Central memory CD8-positive, alpha-beta T cell (primary cell): Measurements from ENCODE around the gene MYO18A.
"Not testable (repeated sequence)": the region's sequence is repeated elsewhere in the genome, so short reads cannot be mapped to it uniquely, and the experiment has no call there.

Experiments used
- ATAC-seq: fragments of 150-1000 bp; cut with Tn5 transposase; replicated peaks from 2 replicates; pipeline ENCODE4 v1.10.0; 2022; ENCODE audit warnings: mild to moderate bottlenecking, moderate FRiP score, moderate number of reproducible peaks; ENCODE audit not compliant: poor library complexity, severe bottlenecking; ENCODE audit errors: extremely low read depth
- DNase-seq, 2 donors: peaks; one replicate each; pipeline ENCODE4 v3.0.0; 2021; ENCODE audit warnings: low spot score in 2 of 2
- H3K27ac Mint-ChIP-seq: one replicate; pipeline ENCODE4 v1.8.0; 2022; ENCODE audit warnings: low read depth, mild to moderate bottlenecking, moderate library complexity, mixed read lengths
- H3K27me3 Mint-ChIP-seq: one replicate; pipeline ENCODE4 v1.8.0; 2022; ENCODE audit warnings: mixed read lengths
- H3K36me3 Mint-ChIP-seq: one replicate; pipeline ENCODE4 v1.8.0; 2022; ENCODE audit warnings: mild to moderate bottlenecking, moderate library complexity, mixed read lengths; ENCODE audit not compliant: insufficient read depth
- H3K4me1 Mint-ChIP-seq: one replicate; pipeline ENCODE4 v1.8.0; 2022; ENCODE audit warnings: mixed read lengths
- H3K4me3 Mint-ChIP-seq: one replicate; pipeline ENCODE4 v1.8.0; 2022; ENCODE audit warnings: mild to moderate bottlenecking, moderate library complexity, mixed read lengths
- H3K9me3 Mint-ChIP-seq: one replicate; pipeline ENCODE4 v1.8.0; 2022; ENCODE audit warnings: mixed read lengths

Gene MYO18A

GRCh38 chr17:29212094-29212631, 32.0 kb upstream of the MYO18A start:
- no peaks in the 10 kb centered on the region for H3K4me1 Mint-ChIP-seq
- H3K27ac Mint-ChIP-seq: no peak overlapping the region
- ATAC-seq: no peak
- no peaks in the 10 kb centered on the region for H3K9me3 Mint-ChIP-seq
- H3K27me3 Mint-ChIP-seq: no peaks in the 10 kb centered on the region
- no peak overlapping the region for H3K4me3 Mint-ChIP-seq
- H3K36me3 Mint-ChIP-seq: no peaks in the 10 kb centered on the region
- no peak for DNase-seq

DNA sequence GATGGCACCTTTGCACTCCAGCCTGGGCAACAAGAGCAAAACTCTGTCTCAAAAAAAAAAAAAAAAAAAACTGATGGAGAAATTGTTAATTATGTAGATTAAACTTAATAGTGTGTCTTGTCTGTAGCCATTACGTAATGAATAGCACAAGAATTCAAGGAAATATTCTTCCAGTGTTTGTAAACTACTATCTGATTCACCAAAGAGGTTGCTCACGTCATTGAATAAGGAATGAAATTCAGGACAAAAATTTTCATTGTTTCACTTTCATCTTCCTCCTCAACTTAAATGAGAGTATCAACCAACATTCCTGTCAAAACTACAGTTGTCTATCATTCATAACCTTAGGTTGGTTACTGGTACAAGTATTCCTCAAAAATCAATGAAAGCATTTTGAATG, 30.7 kb upstream of the MYO18A start:
- Mint-ChIP-seq H3K27ac (no peak overlapping the region), H3K27me3 (no peaks in the 10 kb centered on the region), H3K4me3 (no peak overlapping the region), H3K36me3 (no peaks in the 10 kb centered on the region), H3K4me1 (no peaks in the 10 kb centered on the region), H3K9me3 (no peaks in the 10 kb centered on the region)
- DNase-seq (no peak), ATAC-seq (no peak)

- Mint-ChIP-seq H3K27me3 (peaks cover 12% of the 10 kb centered on the region), H3K36me3 (no peaks in the 10 kb centered on the region), H3K4me3 (no peak overlapping the region), H3K4me1 (no peaks in the 10 kb centered on the region), H3K27ac (no peak overlapping the region), H3K9me3 (no peaks in the 10 kb centered on the region)
- DNase-seq (no peak), ATAC-seq (no peak)
Measured at GRCh38 chr17:29209073-29209472, 28.9 kb upstream of the MYO18A start.

DNA sequence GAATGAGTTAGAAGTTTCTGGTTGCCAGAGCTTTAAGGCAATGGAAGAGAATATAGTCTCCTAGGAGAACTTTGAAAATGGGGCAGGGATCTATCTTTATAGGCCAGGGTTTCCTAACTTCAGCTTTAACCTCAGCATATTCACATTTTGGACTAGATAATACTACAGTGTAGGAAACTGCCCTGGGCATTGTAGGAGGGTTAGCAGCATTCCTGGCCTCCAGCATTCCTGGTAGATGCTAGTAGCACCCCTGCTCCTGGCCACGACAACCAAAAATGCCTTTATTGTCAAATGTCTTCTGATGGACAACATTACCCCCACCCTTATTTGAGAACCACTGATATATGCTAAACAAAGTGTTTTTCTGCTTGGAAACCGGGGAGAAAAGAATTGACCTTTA, 27.8 kb upstream of the MYO18A start:
- Mint-ChIP-seq H3K27ac (no peak overlapping the region), H3K9me3 (no peaks in the 10 kb centered on the region), H3K4me3 (no peak overlapping the region), H3K4me1 (no peaks in the 10 kb centered on the region), H3K27me3 (peaks cover 12% of the 10 kb centered on the region), H3K36me3 (no peaks in the 10 kb centered on the region)
- no peak for DNase-seq
- no peak for ATAC-seq

GRCh38 chr17:29205047-29205446, 24.8 kb upstream of the MYO18A start:
- Mint-ChIP-seq H3K4me3 (no peak overlapping the region), H3K27ac (no peak overlapping the region), H3K4me1 (no peaks in the 10 kb centered on the region)

GRCh38 chr17:29204068-29204804, 24.0 kb upstream of the MYO18A start:
- H3K36me3 Mint-ChIP-seq, H3K27ac Mint-ChIP-seq, DNase-seq, H3K4me1 Mint-ChIP-seq, ATAC-seq, H3K4me3 Mint-ChIP-seq, H3K9me3 Mint-ChIP-seq: not testable (repeated sequence)
- H3K27me3 Mint-ChIP-seq: peaks cover 12% of the 10 kb centered on the region

More at GRCh38 chr17:29205047-29205446, 24.8 kb upstream of the MYO18A start:
- Mint-ChIP-seq H3K27me3 (peaks cover 12% of the 10 kb centered on the region), H3K9me3 (no peaks in the 10 kb centered on the region), H3K36me3 (no peaks in the 10 kb centered on the region)
- no peak for ATAC-seq
- no peak for DNase-seq

DNA sequence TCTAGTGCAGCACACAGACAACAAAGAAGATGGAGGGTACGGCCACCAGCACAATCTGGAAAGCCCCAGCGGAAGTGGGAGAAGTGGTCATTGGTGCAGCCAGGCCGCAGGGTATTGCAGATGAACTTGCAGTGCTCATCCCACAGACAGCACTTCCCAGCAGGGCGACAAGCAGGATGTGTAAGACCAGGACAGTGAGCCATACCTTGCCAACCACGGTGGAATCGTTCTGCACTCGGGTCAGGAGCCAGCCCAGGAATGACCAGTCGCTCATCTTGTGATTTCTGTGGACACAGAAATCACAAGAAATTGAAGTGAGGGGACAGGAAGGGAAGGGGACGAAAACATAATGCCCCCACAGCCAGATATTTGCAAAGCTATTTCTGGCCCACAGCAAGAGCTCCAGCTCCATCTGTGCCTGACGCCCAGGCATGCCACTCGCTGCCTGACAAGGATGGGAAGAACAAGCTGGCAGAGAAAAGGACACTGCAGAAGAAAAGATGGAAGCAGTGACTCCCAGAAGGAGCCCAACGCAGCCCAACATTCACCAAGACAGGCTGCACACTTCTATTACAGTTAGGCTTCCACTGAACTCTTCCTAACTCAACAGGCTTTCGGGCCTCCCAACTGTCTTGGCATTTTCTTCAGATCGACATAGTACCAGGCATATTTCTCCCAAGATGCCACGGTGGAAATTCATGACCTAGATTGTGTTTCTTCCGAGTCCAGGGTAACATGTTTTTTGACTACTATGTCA, 17.5 kb upstream of the MYO18A start:
- no peaks in the 10 kb centered on the region for H3K36me3 Mint-ChIP-seq
- no peaks in the 10 kb centered on the region for H3K4me1 Mint-ChIP-seq
- peaks cover 13% of the 10 kb centered on the region for H3K27me3 Mint-ChIP-seq
- no peaks in the 10 kb centered on the region for H3K9me3 Mint-ChIP-seq
- no peak for ATAC-seq
- no peak for DNase-seq
- H3K27ac Mint-ChIP-seq: no peak overlapping the region
- no peak overlapping the region for H3K4me3 Mint-ChIP-seq

- Mint-ChIP-seq H3K4me1 (no peaks in the 10 kb centered on the region), H3K9me3 (no peaks in the 10 kb centered on the region), H3K36me3 (no peaks in the 10 kb centered on the region), H3K27ac (no peak overlapping the region), H3K4me3 (no peak overlapping the region), H3K27me3 (peaks cover 19% of the 10 kb centered on the region)
- DNase-seq (no peak), ATAC-seq (no peak)
Measured at GRCh38 chr17:29196769-29197515, 16.7 kb upstream of the MYO18A start.

GRCh38 chr17:29195465-29196081, 15.4 kb upstream of the MYO18A start:
- Mint-ChIP-seq H3K36me3 (no peaks in the 10 kb centered on the region), H3K4me1 (no peaks in the 10 kb centered on the region), H3K27ac (no peak overlapping the region), H3K9me3 (no peaks in the 10 kb centered on the region), H3K27me3 (peaks cover 19% of the 10 kb centered on the region), H3K4me3 (no peak overlapping the region)
- DNase-seq: no peak
- ATAC-seq: no peak

DNA sequence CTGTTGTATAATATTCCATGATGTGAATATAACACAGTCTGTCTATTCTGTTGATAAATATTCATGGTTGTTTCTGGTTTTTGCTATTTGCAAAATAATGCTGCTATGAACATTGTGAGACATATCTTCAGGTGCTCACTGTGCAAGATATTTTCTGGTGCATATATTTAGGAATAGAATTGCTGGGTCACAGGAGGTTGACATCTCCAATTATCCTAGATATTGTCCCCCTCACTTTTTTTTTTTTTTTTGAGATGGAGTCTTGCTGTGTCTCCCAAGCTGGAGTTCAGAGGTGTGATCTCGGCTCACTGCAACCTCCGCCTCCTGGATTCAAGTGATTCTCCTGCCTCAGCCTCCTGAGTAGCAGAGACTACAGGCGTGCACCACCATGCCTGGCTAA, 14.5 kb upstream of the MYO18A start:
- Mint-ChIP-seq H3K9me3 (no peaks in the 10 kb centered on the region), H3K27ac (no peak overlapping the region), H3K4me1 (no peaks in the 10 kb centered on the region), H3K36me3 (no peaks in the 10 kb centered on the region), H3K27me3 (peaks cover 19% of the 10 kb centered on the region), H3K4me3 (no peak overlapping the region)
- ATAC-seq: no peak
- DNase-seq: no peak

DNA sequence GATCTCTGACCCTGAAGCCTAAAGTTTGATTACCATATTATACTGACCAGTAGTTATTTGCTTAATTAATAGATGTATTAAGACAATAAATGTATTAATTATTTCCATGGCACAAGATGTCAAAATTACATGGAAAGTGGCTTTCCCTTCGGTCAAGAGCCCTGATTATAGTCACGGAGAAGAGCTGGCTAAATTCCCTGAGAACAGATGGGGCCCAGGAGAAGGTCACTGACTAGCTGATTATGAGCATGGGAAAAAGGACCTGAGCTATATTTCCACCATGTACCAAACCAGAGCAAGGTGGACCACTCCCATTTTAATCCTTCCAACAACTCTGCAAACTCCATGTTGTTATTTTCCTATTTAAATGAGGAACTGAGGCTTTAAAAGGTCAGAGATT, 12.9 kb upstream of the MYO18A start:
- Mint-ChIP-seq H3K9me3 (no peaks in the 10 kb centered on the region), H3K4me1 (no peaks in the 10 kb centered on the region), H3K4me3 (no peak overlapping the region), H3K27ac (no peak overlapping the region), H3K27me3 (peaks cover 33% of the 10 kb centered on the region), H3K36me3 (no peaks in the 10 kb centered on the region)
- ATAC-seq: no peak
- no peak for DNase-seq

DNA sequence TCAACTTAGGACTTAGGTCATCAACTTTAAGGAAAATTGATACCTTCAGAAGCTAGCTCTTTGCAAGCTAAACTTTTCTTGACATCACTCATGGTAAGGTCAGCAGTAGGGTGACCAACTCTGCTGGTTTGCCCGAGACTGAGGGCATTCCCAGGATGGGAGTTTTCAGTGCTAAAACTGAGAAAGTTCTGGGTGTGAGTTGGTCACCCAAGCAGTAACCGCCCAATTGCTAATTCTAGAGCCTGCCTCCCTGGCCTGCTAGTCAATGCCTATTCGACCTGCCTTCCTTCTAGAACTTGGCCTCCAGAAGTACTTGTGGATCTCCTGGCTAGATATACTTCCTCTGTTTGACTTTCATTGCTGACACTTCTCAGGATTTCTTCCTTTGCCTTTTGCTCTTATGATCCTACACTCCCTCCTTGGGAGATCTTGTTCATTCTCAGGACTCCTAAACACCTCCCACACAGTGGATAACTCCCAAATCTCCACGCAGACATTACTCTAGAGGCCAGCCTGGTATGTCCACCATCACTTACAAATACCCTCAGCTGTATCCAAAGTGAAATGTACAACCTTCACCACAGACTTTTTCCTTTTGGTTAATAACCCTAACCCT, 10.5 kb upstream of the MYO18A start:
- Mint-ChIP-seq H3K27me3 (peaks cover 33% of the 10 kb centered on the region), H3K36me3 (no peaks in the 10 kb centered on the region), H3K4me1 (no peaks in the 10 kb centered on the region), H3K9me3 (no peaks in the 10 kb centered on the region), H3K27ac (no peak overlapping the region), H3K4me3 (no peak overlapping the region)
- DNase-seq: no peak
- ATAC-seq: no peak
